Caco-2 (cell line): ENCODE measurements around the gene BEAN1. TPM values are rescaled to one million over a fixed set of nuclear protein-coding genes. Genes with fewer than 3 reads are reported as not detected.

ENCODE experiments used
- BruUV-seq: library from RNA; stranded (reverse); fragments of 400-500 nt; replicated peaks from 2 replicates; lab custom pipeline; 2021; lab: Mats Ljungman, UMichigan
- CTCF ChIA-PET: fragments of 300-600 bp; sonication (Branson Sonifier 250); formaldehyde crosslinking; loops from one replicate; lab custom pipeline; 2022; ENCODE audit warnings: antibody characterized with exemption; lab: Charles Lee
- POLR2A ChIA-PET: fragments of 300-600 bp; sonication (Branson Sonifier 250); formaldehyde crosslinking; loops from one replicate; lab custom pipeline; 2022; ENCODE audit warnings: antibody characterized with exemption; lab: Charles Lee
- DNase-seq, 2 experiments: peaks; one replicate each; pipeline versions ENCODE4 v3.0.0 to v3.0.0-alpha.2; 2020 to 2022
- H3K27me3 ChIP-seq: replicated peaks from 2 replicates; pipeline ENCODE4 v1.6.0; 2011; ENCODE audit warnings: low read length; ENCODE audit not compliant: control insufficient read depth, insufficient read depth
- H3K36me3 ChIP-seq: 2 replicates; pipeline ENCODE4 v1.5.1; 2011; ENCODE audit warnings: low read length; ENCODE audit not compliant: control insufficient read depth, insufficient read depth
- H3K4me1 ChIP-seq: fragments of 250-450 bp; sonication (Bioruptor Pico); 2 replicates; pipeline ENCODE4 v1.5.1; 2020; ENCODE audit warnings: mild to moderate bottlenecking
- H3K4me3 ChIP-seq: 2 replicates; pipeline ENCODE4 v1.5.1; 2011; ENCODE audit warnings: low read depth, mild to moderate bottlenecking, control low read depth, low read length
- H3K9me3 ChIP-seq: fragments of 250-450 bp; sonication (Bioruptor Pico); 2 replicates; pipeline ENCODE4 v1.5.1; 2020; ENCODE audit warnings: mild to moderate bottlenecking, moderate library complexity
- H3K27ac Mint-ChIP-seq: one replicate; pipeline ENCODE4 v1.8.0; 2022; ENCODE audit warnings: mixed read lengths; ENCODE audit not compliant: unreplicated experiment
- H3K27me3 Mint-ChIP-seq: one replicate; pipeline ENCODE4 v1.8.0; 2022; ENCODE audit warnings: mixed read lengths; ENCODE audit not compliant: insufficient read depth, unreplicated experiment
- H3K36me3 Mint-ChIP-seq: one replicate; pipeline ENCODE4 v1.8.0; 2022; ENCODE audit warnings: mild to moderate bottlenecking, mixed read lengths; ENCODE audit not compliant: insufficient read depth, unreplicated experiment
- H3K4me1 Mint-ChIP-seq: one replicate; pipeline ENCODE4 v1.8.0; 2022; ENCODE audit warnings: low read depth, mixed read lengths; ENCODE audit not compliant: unreplicated experiment
- H3K4me3 Mint-ChIP-seq: one replicate; pipeline ENCODE4 v1.8.0; 2022; ENCODE audit warnings: mild to moderate bottlenecking, moderate library complexity, mixed read lengths; ENCODE audit not compliant: unreplicated experiment
- H3K9me3 Mint-ChIP-seq: one replicate; pipeline ENCODE4 v1.8.0; 2022; ENCODE audit warnings: mixed read lengths; ENCODE audit not compliant: unreplicated experiment
- CTCF ChIP-seq, 2 experiments: fragments of 200-600 bp in 1 of 2; IDR thresholded peaks; 1 replicate in 1 of 2; 2 replicates in 1 of 2; pipeline versions ENCODE4 v1.5.1 to v1.8.0; 2011 to 2022; ENCODE audit warnings: antibody characterized with exemption in 1 of 2, control low read depth in 1 of 2, inconsistent platforms in 1 of 2, low read depth in 1 of 2, low read length in 1 of 2, mild to moderate bottlenecking in 1 of 2, moderate library complexity in 1 of 2; ENCODE audit not compliant: insufficient read depth in 1 of 2, severe bottlenecking in 1 of 2, unreplicated experiment in 1 of 2
- intact Hi-C: fragments of 100-400 bp; cut with micrococcal nuclease; formaldehyde crosslinking; loops from one replicate; pipeline ENCODE4 v1.10.0; 2022; ENCODE audit not compliant: unreplicated experiment
- total RNA-seq: library from RNA; stranded (reverse); gene quantifications from 2 replicates; pipeline ENCODE4 v1.2.3, GENCODE V29; 2022

The BEAN1 gene
- total RNA-seq, 1 experiment from 2014 or later, result not detected

- TF ChIP-seq CTCF (IDR thresholded peaks at IDR 0.05; ENCODE audit: insufficient read depth in 1 of 2, low read depth in 1 of 2, low read length in 1 of 2, severe bottlenecking in 1 of 2, unreplicated experiment in 1 of 2), result no peak
- H3K4me1 Mint-ChIP-seq, result no peaks in the 10 kb centered on the region
- intact Hi-C loops, result no loop called here
- H3K27me3 Mint-ChIP-seq, result peaks cover 11% of the 10 kb centered on the region
- H3K9me3 Mint-ChIP-seq, result no peaks in the 10 kb centered on the region
- H3K36me3 ChIP-seq, result no peaks in the 10 kb centered on the region
- no peak overlapping the region for H3K4me3 ChIP-seq
- no peak overlapping the region for H3K27ac Mint-ChIP-seq
- H3K36me3 Mint-ChIP-seq, result no peaks in the 10 kb centered on the region
- H3K4me3 Mint-ChIP-seq, result no peak overlapping the region
- peaks cover 2% of the 10 kb centered on the region for H3K27me3 ChIP-seq
- no peaks in the 10 kb centered on the region; the same call in none of the 2 replicates for H3K9me3 ChIP-seq
- no TSS peak for BruUV-seq
- POLR2A ChIA-PET, result no interaction called here
- CTCF ChIA-PET, result no interaction called here
- no peaks in the 10 kb centered on the region for H3K4me1 ChIP-seq
- no peak for DNase-seq
These were observed 6.7 kb upstream of the BEAN1 start for GRCh38 chr16:66420396-66420795.

- H3K36me3 ChIP-seq, result no peaks in the 10 kb centered on the region
- no peaks in the 10 kb centered on the region for H3K4me1 ChIP-seq
- H3K4me3 ChIP-seq, result no peak overlapping the region
- no peak for DNase-seq
- Mint-ChIP-seq H3K36me3 (no peaks in the 10 kb centered on the region), H3K27me3 (peaks cover 17% of the 10 kb centered on the region), H3K4me1 (peaks cover 6% of the 10 kb centered on the region), H3K4me3 (no peak overlapping the region), H3K9me3 (no peaks in the 10 kb centered on the region), H3K27ac (no peak overlapping the region)
- no peak for TF ChIP-seq CTCF (IDR thresholded peaks at IDR 0.05; ENCODE audit: insufficient read depth in 1 of 2, low read depth in 1 of 2, low read length in 1 of 2, severe bottlenecking in 1 of 2, unreplicated experiment in 1 of 2)
- H3K27me3 ChIP-seq, result peaks cover 7% of the 10 kb centered on the region
- POLR2A ChIA-PET, result no interaction called here
- no TSS peak for BruUV-seq
- CTCF ChIA-PET, result no interaction called here
- intact Hi-C loops, result no loop called here
- H3K9me3 ChIP-seq, result no peaks in the 10 kb centered on the region; the same call in 1 of the 2 replicates
These were observed 5.2 kb upstream of the BEAN1 start for GRCh38 chr16:66421891-66422290.

GRCh38 chr16:66422366-66422765 lies 4.7 kb upstream of the BEAN1 start:
- Mint-ChIP-seq H3K4me3 (no peak overlapping the region), H3K36me3 (no peaks in the 10 kb centered on the region), H3K27me3 (peaks cover 17% of the 10 kb centered on the region), H3K9me3 (no peaks in the 10 kb centered on the region), H3K27ac (no peak overlapping the region), H3K4me1 (peaks cover 6% of the 10 kb centered on the region)
- Histone ChIP-seq H3K4me1 (no peaks in the 10 kb centered on the region), H3K36me3 (no peaks in the 10 kb centered on the region), H3K27me3 (peaks cover 7% of the 10 kb centered on the region), H3K4me3 (no peak overlapping the region), H3K9me3 (no peaks in the 10 kb centered on the region; the same call in 1 of the 2 replicates)
- ChIA-PET CTCF (no interaction called here), POLR2A (no interaction called here)
- no peak for DNase-seq
- TF ChIP-seq CTCF (IDR thresholded peaks at IDR 0.05; ENCODE audit: insufficient read depth in 1 of 2, low read depth in 1 of 2, low read length in 1 of 2, severe bottlenecking in 1 of 2, unreplicated experiment in 1 of 2), result no peak
- no TSS peak for BruUV-seq
- intact Hi-C loops, result no loop called here
